Stimulated activated naive CD8-positive, alpha-beta T cell treated with anti-CD3 and anti-CD28 coated beads, Interleukin-15, amount 100 ng/mL, for 72 hours (primary cell): ENCODE data around the gene CTRB2.

Experiments used
- ATAC-seq: fragments of 150-1000 bp; cut with Tn5 transposase; 2 replicates; pipeline ENCODE4 v1.10.0; 2021; ENCODE audit warnings: mild to moderate bottlenecking, moderate library complexity
- DNase-seq, 2 donors: peaks; one replicate each; pipeline ENCODE4 v3.0.0; 2021 to 2022
- H3K27ac Mint-ChIP-seq, 2 donors: one replicate each; pipeline ENCODE4 v1.8.0; 2022; ENCODE audit warnings: mild to moderate bottlenecking in 2 of 2, mixed read lengths in 2 of 2, moderate library complexity in 2 of 2
- H3K27me3 Mint-ChIP-seq: one replicate; pipeline ENCODE4 v1.8.0; 2022; ENCODE audit warnings: mixed read lengths
- H3K4me1 Mint-ChIP-seq: one replicate; pipeline ENCODE4 v1.8.0; 2022; ENCODE audit warnings: mild to moderate bottlenecking, mixed read lengths
- H3K4me3 Mint-ChIP-seq, 2 donors: one replicate each; pipeline ENCODE4 v1.8.0; 2022; ENCODE audit warnings: mild to moderate bottlenecking in 2 of 2, mixed read lengths in 2 of 2, moderate library complexity in 1 of 2
- H3K9me3 Mint-ChIP-seq, 2 donors: one replicate each; pipeline ENCODE4 v1.8.0; 2022; ENCODE audit warnings: mixed read lengths in 2 of 2

CTRB2 gene

DNA sequence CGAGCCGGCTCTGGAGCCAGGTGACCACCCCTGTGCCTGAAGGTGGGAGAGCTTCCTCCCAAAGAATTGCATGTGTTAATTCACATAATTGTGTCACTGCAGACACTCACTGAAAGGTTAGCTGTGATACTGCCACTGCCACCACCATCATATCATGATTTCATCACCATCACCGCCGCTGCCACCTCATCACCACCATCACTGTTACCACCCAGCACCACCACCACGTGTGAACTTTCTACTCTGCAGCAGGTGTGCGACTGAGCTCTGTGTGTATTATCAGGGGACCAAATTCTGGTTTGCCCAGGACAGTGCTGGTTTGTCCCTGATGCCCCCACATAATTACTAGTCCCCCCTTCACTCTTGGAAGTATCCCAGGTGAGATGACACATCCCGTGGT, 29.3 kb upstream of the CTRB2 start:
- Mint-ChIP-seq H3K27me3 (no peaks in the 10 kb centered on the region), H3K9me3 (no peaks in the 10 kb centered on the region), H3K27ac (no peak overlapping the region), H3K4me3 (no peak overlapping the region), H3K4me1 (peaks cover 23% of the 10 kb centered on the region)
- ATAC-seq (peak; percentile 57), DNase-seq (peak in 1 of 2 donors; percentile 48)

DNA sequence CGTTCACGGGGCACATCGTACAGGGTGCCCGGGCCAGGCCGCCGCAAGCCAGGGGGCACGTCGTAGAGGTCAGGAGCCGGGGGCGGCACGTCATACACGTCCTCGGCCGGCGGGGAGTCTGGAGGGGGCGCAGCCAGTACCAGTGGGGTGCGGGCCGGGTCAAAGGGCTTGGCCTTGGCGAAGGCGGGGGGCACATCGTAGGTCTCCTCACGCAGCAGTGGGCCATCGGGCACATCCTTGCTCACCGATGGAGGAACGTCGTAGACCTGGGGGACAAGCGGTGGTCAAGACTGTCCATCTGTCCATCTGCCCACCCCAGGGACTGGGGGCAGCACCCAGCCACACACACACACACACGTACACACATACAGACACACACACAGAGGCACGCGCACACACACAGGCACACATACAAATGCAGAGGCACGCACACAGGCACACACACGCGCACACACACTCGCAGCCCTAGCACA, 28.8 kb upstream of the CTRB2 start:
- DNase-seq = no peak

DNA sequence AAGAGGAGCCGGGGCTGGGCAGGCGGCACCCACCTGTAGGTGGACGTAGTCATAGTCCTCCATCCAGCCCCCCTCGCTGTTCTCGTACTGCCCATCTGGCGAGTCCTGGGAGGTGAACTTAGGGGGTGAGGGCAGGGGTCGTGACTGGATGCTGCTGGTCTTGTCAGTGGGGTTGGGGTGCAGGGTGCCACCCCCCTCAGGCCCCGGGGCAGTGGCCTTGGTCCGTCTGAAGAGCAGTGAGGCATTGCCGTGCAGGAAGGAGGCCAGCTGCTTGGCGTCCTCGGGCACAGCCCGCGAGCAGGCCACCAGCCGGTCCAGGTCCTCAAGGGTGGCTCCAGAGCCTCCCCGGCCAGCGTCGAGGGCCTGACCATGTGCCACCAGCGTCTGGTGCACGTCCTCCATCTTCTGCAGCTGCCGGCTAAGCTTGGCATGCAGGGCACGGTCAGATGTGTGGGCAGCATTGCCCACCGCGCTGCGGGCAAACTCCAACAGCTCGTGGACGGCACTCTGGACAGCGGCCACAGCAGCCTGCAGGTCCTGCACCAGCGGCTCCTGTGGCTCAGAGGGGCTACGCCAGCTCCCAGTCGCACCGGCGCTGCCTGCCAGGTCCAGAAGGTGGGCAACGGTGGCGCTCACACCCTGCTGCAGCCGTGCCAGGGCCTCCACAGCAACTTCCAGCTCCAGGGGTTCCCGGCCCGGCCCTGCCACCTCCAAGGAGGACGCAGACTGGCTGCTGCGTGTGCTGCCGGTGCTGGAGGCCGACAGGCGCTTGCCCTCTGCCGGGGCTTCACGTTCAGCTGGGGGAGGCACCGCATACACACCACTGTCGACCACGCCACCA, 28.1 kb upstream of the CTRB2 start:
- Mint-ChIP-seq H3K9me3 (no peaks in the 10 kb centered on the region), H3K27ac (no peak overlapping the region), H3K4me3 (no peak overlapping the region), H3K4me1 (peaks cover 23% of the 10 kb centered on the region), H3K27me3 (no peaks in the 10 kb centered on the region)
- ATAC-seq = no peak
- DNase-seq = no peak

More for the DNA sequence above, 28.8 kb upstream of the CTRB2 start:
- ATAC-seq = peak; percentile 16
- Mint-ChIP-seq H3K9me3 (no peaks in the 10 kb centered on the region), H3K27ac (no peak overlapping the region), H3K4me1 (peaks cover 23% of the 10 kb centered on the region), H3K4me3 (no peak overlapping the region), H3K27me3 (no peaks in the 10 kb centered on the region)

DNA sequence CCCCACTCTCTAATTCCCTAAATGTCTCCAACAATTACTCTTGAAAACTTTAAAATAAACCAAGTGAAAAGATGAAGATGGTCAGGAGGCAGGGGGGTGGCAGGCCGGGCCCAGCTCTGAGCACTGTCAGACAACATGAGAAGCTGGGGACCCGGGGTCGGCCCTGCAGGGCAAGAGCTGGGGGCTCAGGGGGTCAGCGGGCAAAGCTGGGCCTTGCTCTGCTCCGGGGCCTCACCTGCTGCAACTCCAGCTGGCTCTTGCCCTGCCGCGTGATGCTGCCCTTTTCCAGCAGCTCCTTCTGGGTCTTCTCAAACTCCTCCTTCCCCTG, 26.6 kb upstream of the CTRB2 start:
- Mint-ChIP-seq H3K27ac (no peak overlapping the region), H3K9me3 (no peaks in the 10 kb centered on the region), H3K27me3 (no peaks in the 10 kb centered on the region), H3K4me3 (no peak overlapping the region), H3K4me1 (peaks cover 23% of the 10 kb centered on the region)
- ATAC-seq (no peak), DNase-seq (no peak)

DNA sequence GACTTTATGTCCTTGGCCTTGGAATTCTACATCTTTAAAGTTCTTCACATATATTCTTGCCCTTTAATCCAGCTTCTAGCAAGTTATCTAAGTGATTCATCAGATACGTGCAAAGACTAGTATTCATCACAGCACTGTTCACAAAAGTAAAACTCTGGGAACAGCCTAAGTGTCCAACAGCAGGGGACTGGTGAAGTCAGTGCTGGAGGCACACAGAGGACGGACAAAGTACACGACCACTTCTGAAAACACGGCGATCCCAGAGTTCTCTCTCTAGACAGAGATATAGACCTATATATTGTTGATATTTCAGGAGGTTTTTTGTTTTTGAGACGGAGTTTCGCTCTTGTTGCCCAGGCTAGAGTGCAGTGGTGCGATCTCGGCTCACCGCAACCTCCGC, 24.6 kb upstream of the CTRB2 start:
- no peak overlapping the region for H3K27ac Mint-ChIP-seq

DNA sequence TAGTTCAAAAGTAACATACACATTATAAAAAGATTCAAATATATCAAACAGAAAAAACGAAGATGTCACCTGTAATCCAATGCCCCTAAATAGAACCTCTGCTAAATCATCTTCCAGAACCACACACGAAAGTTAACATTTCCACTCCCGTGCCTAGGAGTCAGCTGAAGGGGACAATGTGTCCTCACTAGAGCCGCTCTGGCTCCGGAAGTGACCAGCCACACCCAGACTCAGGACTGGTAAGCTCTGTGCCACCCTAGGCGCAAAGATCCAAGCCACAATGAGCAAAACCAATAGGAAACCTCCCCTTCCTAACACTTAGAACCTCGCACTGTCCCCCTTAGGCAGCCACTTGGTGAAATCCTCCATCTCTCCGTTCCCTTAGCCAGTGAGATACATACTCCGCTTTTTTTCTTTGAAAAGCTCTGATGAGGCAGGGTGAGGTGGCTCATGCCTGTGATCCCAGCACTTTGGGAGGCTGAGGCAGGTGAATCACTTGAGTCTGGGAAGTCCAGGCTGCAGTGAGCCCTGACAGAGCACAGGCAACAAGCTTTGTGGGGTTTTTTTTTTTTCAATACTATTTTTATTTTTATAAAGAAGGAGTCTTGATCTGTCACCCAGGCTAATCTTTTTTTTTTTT, 23.6 kb upstream of the CTRB2 start:
- Mint-ChIP-seq H3K9me3 (no peaks in the 10 kb centered on the region), H3K4me3 (no peak overlapping the region), H3K27me3 (peaks cover 12% of the 10 kb centered on the region), H3K4me1 (peaks cover 14% of the 10 kb centered on the region), H3K27ac (no peak overlapping the region)
- ATAC-seq (no peak), DNase-seq (no peak)

More for the DNA sequence above, 24.6 kb upstream of the CTRB2 start:
- Mint-ChIP-seq H3K4me1 (peaks cover 23% of the 10 kb centered on the region), H3K9me3 (no peaks in the 10 kb centered on the region), H3K27me3 (peaks cover 12% of the 10 kb centered on the region), H3K4me3 (no peak overlapping the region)
- DNase-seq (no peak), ATAC-seq (no peak)

DNA sequence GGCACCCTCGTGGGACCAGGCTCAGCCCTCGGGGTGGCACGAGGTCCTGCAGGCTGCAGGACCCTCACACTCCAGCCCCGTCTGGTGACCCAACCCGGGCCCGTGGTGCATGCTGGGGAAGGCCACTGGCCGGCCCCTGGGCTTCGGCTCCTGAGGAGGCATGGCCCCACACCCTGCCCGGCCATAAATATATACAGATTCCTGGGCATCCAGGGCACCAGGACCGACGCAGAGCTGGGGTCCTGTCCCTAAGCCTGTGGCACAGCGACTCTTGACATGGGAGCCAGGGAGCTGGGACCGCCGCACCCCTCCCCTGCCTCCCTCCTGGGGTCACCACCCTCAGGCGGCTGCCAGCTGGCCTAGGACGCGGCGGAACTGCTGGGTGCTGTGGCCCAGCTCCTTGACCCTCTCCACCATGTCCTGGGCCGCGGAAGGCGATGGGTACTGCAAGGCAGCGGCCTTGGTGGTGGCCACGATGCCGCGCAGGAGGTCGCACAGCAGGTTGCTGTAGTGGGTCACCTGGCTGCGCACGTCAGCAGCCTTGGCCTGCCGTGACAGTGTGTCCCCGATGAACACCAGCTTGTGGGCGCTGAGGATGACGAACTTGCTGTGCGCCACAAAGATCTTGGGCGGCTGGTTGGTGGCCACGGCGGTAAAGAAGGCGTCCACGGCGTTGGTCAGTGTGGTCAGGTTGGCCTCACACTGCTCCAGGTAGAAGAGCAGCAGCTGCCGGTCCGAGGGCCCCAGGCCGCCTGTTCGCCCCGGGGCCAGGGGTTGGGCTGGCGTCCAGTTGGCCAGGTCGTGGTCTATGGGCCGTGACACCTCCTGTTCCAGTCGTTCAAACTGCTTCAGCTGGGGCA, 22.4 kb upstream of the CTRB2 start:
- ATAC-seq = peak; percentile 19
- Mint-ChIP-seq H3K27me3 (peaks cover 12% of the 10 kb centered on the region), H3K9me3 (no peaks in the 10 kb centered on the region), H3K4me3 (no peak overlapping the region), H3K27ac (no peak overlapping the region), H3K4me1 (peaks cover 8% of the 10 kb centered on the region)
- no peak for DNase-seq

DNA sequence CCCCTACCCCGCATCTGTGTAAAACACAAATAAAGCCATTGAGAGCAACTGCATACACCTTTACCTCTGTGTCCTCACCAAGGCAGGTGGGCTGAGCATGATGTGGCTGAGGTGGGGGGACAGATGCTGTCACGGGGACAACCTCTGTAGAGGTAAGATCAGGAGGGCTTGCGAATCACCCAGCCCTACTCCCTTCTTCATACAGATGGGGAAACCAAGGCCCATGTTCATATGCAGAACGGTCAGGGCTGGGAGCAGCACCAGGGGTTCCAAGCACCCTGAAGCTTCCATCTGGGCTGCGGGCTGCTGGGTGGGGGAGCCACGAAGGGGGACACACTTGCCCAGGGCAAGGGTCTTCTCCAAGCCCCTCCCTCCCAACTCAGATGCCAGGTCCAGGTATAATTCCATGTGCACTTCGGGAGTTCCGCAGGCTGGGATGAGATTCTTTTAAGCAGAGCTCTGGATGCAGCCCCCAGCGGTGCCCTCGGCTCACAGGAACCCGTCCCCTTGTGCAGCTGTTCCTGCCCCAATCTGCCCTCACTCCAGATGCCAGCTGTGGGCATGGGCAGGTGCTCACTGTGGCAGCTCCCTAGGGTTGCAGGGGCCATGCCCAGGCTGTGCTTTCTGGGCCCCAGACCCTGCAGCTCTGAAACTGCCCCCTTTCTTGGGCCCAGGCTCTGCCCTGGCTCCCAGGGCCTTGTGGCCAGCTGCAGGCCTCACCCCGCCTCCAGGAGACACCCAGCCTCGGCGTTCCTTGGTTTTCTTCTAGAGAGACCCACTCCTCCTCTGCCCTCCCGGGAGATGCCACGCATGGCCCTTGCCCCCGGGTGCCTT, 21.4 kb upstream of the CTRB2 start:
- no peak overlapping the region for H3K27ac Mint-ChIP-seq
- H3K9me3 Mint-ChIP-seq = no peaks in the 10 kb centered on the region
- no peaks in the 10 kb centered on the region for H3K4me1 Mint-ChIP-seq
- no peak overlapping the region for H3K4me3 Mint-ChIP-seq
- no peak for DNase-seq
- ATAC-seq = no peak
- peaks cover 12% of the 10 kb centered on the region for H3K27me3 Mint-ChIP-seq

DNA sequence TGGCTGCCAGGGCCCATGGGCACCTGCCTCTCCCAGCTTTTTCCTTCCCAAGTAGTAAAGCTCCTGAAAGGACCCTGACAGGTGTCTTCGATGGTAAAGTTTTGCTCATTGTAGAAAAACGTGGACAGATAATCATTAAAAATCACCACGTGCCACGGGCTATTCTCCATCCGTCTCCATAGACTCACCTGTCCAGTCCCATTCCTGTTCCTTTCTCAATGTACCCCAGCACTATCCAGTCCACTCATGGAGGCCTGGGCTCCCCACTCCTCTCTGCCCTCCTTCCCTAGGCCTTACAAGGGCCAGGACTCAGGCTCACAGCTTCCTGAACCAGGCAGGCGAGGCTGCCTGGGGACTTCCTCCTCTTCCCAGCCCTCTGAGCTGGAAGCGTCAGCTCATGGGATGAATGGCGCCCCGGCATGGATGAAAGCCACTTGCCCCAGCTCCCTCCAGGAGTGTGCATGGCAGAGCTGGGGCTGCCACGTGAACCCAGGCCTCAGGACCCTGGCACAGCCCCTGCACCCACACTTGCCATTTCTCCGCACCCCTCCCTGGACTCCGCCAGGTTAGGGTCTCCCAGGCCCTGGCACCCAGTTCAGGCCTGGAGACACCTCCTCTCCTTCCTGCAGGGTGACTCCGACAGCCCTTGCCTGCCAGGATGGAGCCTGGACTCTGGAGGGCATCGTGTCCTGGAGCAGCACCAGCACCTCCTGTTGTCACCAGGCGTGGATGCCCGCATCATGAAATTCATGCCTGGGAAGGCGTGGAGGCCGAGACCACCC, 20.6 kb upstream of the CTRB2 start:
- Mint-ChIP-seq H3K9me3 (no peaks in the 10 kb centered on the region), H3K27me3 (peaks cover 12% of the 10 kb centered on the region), H3K4me3 (no peak overlapping the region), H3K27ac (peak overlapping the region in 1 of 2 donors; percentile 49), H3K4me1 (no peaks in the 10 kb centered on the region)
- ATAC-seq (no peak), DNase-seq (no peak)

DNA sequence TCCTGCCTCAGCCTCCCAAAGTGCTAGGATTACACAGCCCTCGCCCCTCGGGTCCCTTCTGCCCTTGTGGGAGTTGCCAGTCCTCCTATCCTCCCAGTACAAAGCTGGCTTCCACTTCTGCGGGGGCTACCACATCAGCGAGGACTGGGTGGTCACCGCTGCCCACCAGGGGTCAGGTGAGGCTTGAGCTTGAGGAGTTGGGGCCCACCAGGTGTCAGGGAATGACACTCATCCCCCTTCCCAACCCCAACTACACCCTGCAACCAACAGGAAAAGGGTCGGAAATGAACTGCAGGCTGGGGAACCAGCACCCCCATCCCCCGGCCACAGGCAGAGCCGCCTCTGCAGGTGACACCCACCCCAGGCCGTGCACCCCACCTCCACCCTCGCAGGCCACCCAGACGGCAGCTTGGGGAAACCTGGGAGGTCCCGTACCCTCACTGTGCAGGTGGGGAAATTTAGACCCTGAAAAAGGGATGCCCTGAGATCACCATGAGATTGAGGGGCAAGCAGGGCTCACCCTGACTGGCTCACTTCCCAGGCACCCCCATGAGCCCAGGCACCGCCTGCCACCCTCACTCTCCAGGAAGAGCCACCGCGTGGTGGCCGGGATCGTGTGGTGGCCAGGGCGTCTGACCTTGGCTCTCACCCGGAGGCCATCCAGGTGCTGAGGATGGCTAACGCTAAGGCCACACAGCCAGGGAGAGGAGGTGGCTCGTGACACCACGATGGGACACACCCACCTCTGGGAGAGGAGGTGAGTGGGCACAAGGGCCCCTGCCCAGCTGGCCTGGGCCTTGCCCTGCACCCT, 19.8 kb upstream of the CTRB2 start:
- H3K27me3 Mint-ChIP-seq = peaks cover 12% of the 10 kb centered on the region
- H3K4me1 Mint-ChIP-seq = no peaks in the 10 kb centered on the region
- no peak for DNase-seq
- ATAC-seq = no peak
- no peak overlapping the region for H3K4me3 Mint-ChIP-seq
- H3K9me3 Mint-ChIP-seq = no peaks in the 10 kb centered on the region
- H3K27ac Mint-ChIP-seq = no peak overlapping the region

DNA sequence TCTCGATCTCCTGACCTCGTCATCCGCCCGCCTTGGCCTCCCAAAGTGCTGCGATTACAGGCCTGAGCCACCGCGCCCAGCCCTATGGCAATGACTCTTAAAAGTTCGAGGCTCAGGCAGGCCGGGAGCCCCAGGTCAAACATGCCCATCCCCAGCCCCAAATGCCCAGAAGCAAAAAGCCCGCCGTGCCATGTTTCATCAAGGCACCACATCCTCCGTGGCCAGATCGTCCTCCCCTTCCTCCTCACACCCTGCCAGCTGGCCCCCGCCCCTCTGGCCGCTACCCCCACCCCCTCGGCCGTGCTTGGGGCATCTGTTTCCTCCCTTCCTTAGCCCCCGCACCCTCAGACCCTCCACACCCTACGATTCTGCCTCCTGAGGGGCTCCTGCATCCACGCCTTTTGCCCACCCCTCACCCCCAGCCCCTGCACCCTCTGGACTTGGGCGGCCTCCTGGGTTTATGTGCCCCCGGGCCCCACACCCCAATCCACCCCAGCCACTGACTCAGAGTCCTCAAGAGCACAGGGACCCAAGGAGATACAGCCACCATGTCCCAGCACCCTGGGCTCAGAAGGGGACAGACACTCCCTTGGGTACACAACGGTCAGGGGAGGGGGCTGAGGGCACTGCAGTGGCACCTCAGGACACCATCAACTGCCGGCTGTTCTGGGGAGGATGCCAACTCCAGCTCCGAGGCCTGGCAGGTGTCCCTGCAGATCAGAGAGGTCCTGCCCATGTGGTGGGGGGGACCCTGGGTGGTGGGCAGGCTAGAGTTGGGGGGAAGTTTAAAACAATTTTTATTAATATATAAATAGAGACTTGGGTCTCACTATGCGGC, 18.9 kb upstream of the CTRB2 start:
- Mint-ChIP-seq H3K9me3 (no peaks in the 10 kb centered on the region), H3K4me3 (no peak overlapping the region), H3K27ac (no peak overlapping the region), H3K27me3 (peaks cover 12% of the 10 kb centered on the region), H3K4me1 (peaks cover 1% of the 10 kb centered on the region)
- DNase-seq (no peak), ATAC-seq (no peak)

DNA sequence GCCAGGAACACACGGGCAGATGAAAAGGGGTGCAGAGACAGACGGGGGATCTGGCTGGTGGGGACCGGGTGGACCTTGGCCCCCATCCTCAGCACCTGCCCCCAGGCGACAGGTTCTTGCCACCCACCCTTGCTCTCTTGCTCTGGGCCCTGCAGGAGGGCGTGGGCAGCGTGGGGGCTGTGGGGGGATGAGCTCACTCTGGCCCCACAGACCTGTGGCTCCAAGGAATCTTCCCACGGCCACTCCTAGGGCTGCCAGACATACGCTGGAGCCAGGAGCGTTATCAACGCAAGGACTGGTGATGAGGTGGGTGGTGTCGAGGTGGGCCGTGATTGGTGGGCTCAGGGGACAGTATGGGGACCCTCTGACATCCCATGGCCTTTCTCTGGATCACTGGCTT, 18.1 kb upstream of the CTRB2 start:
- no peak overlapping the region for H3K4me3 Mint-ChIP-seq
- no peaks in the 10 kb centered on the region for H3K9me3 Mint-ChIP-seq
- peaks cover 9% of the 10 kb centered on the region for H3K4me1 Mint-ChIP-seq
- DNase-seq = no peak
- H3K27ac Mint-ChIP-seq = no peak overlapping the region
- no peak for ATAC-seq
- peaks cover 12% of the 10 kb centered on the region for H3K27me3 Mint-ChIP-seq
